ENCODE data around the gene GRIK3. TPM values are rescaled to one million over a fixed set of nuclear protein-coding genes. Genes with fewer than 3 reads are reported as not detected.

The GRIK3 gene
- total and polyA plus RNA-seq, 3 experiments from 2014 or later = not detected

DNA sequence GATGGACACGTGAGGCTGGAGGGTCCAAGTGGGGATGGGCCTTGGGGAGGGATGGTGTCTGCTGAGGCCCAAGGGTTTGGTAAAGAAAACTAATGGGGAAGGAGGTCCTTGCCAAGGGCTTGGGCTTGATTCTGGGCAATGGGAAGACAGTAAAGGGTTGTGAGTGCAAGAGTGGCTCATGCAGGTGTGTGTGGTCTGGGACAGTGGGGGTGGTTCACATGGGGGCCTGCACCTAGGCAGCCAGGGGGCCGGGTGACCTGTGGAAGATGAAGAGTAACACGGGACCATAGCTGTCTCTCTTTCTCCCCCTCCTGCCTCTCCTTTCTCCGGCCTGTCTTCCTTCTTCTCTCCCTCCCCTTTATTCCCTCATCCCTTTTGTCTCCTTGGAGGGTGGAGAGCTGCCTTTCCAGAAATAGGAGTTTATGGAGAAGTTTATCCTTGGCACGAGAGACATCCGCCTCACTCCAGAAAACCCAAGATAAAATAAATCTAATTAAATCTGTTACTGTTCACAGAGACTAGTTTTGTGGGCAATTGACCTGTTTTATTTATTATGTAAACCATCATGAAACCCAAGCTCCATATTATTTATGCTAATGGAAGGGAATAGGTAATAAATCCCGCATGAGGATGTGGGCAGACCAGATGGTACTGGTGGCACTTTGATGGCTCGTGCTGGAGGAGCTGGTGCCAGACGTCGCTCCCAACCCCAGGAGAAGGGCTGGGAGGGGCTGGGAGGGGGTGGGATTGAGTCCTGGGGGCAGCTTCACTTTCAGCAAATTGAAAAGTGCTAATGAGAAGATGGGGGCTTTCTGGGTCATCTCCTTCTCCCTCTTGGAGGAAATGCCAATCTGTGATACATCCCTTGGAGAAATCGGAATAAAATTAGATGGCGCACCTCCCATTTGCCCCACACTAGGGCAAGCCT lies 278.7 kb downstream of the GRIK3 start:
- Histone ChIP-seq H3K36me3 (ENCODE audit: insufficient read depth, low read length) (no peaks in the 10 kb centered on the region), H3K27me3 (ENCODE audit: insufficient read depth, low read length, poor library complexity, severe bottlenecking) (no peaks in the 10 kb centered on the region), H3K27ac (ENCODE audit: low read depth, low read length) (no peak overlapping the region), H3K4me1 (ENCODE audit: insufficient read depth, low read length) (no peaks in the 10 kb centered on the region), H3K9me3 (ENCODE audit: low read length) (no peaks in the 10 kb centered on the region), H3K4me3 (ENCODE audit: low read length) (no peak overlapping the region)
- DNase-seq = no peak
- H3K4me1 Mint-ChIP-seq = no peaks in the 10 kb centered on the region
- POLR2A ChIA-PET = no interaction called here
- H3K36me3 Mint-ChIP-seq = no peaks in the 10 kb centered on the region
- H3K4me3 Mint-ChIP-seq = no peak overlapping the region
- peaks cover 0 to 1% (median 0%) of the 10 kb centered on the region in 5 donors for H3K9me3 Mint-ChIP-seq
- CTCF ChIA-PET = no interaction called here
- H3K27ac Mint-ChIP-seq = no peak overlapping the region
- H3K27me3 Mint-ChIP-seq = peaks cover 8 to 24% of the 10 kb centered on the region in 2 donors

DNA sequence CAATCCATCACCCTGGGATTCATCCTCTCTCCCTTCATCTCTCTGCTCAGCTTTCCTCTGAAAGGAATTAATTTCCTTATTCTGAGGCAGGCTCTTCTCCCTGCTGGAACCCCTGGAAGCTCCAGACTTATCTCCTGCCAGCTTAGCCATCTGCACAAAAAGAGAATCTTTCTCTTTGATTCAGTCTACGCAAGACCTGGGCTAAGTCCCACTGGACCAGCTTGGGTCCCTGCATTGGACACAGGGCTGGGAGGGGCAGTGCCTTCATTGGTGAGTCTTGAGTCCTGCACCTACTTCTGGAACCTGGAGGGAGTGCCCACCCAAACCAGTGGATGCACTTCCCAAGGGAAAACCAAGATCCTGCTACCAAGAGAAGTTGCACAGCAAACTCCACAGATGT lies 279.9 kb downstream of the GRIK3 start:
- Mint-ChIP-seq H3K36me3 (no peaks in the 10 kb centered on the region), H3K4me1 (no peaks in the 10 kb centered on the region), H3K4me3 (no peak overlapping the region), H3K9me3 (peaks cover 0 to 1% (median 0%) of the 10 kb centered on the region in 5 donors), H3K27me3 (peaks cover 10 to 24% of the 10 kb centered on the region in 2 donors), H3K27ac (no peak overlapping the region)
- no peaks in the 10 kb centered on the region for H3K27me3 ChIP-seq (ENCODE audit: insufficient read depth, low read length, poor library complexity, severe bottlenecking)
- H3K4me3 ChIP-seq (ENCODE audit: low read length) = no peak overlapping the region
- ChIA-PET POLR2A (no interaction called here), CTCF (no interaction called here)
- DNase-seq = no peak
- H3K36me3 ChIP-seq (ENCODE audit: insufficient read depth, low read length) = no peaks in the 10 kb centered on the region
- H3K4me1 ChIP-seq (ENCODE audit: insufficient read depth, low read length) = no peaks in the 10 kb centered on the region
- no peak overlapping the region for H3K27ac ChIP-seq (ENCODE audit: low read depth, low read length)
- H3K9me3 ChIP-seq (ENCODE audit: low read length) = no peaks in the 10 kb centered on the region

GRCh38 chr1:36753451-36753850 lies 280.9 kb downstream of the GRIK3 start:
- no peaks in the 10 kb centered on the region for H3K36me3 Mint-ChIP-seq
- ChIA-PET CTCF (no interaction called here), POLR2A (no interaction called here)
- H3K27ac Mint-ChIP-seq = no peak overlapping the region
- no peaks in the 10 kb centered on the region for H3K9me3 ChIP-seq (ENCODE audit: low read length)
- H3K9me3 Mint-ChIP-seq = peaks cover 0 to 1% (median 0%) of the 10 kb centered on the region in 5 donors
- H3K36me3 ChIP-seq (ENCODE audit: insufficient read depth, low read length) = no peaks in the 10 kb centered on the region
- H3K27me3 ChIP-seq (ENCODE audit: insufficient read depth, low read length, poor library complexity, severe bottlenecking) = no peaks in the 10 kb centered on the region
- H3K4me1 Mint-ChIP-seq = no peaks in the 10 kb centered on the region
- H3K27ac ChIP-seq (ENCODE audit: low read depth, low read length) = no peak overlapping the region
- no peak overlapping the region for H3K4me3 ChIP-seq (ENCODE audit: low read length)
- no peak overlapping the region for H3K4me3 Mint-ChIP-seq
- H3K27me3 Mint-ChIP-seq = peaks cover 15 to 24% of the 10 kb centered on the region in 2 donors
- H3K4me1 ChIP-seq (ENCODE audit: insufficient read depth, low read length) = no peaks in the 10 kb centered on the region
- DNase-seq = no peak

GRCh38 chr1:36752891-36753361 lies 281.4 kb downstream of the GRIK3 start:
- peaks cover 0 to 1% (median 0%) of the 10 kb centered on the region in 5 donors for H3K9me3 Mint-ChIP-seq
- H3K36me3 Mint-ChIP-seq = no peaks in the 10 kb centered on the region
- H3K9me3 ChIP-seq (ENCODE audit: low read length) = no peaks in the 10 kb centered on the region
- CTCF ChIA-PET = no interaction called here
- no peak overlapping the region for H3K27ac Mint-ChIP-seq
- no peak overlapping the region for H3K27ac ChIP-seq (ENCODE audit: low read depth, low read length)
- peaks cover 15 to 24% of the 10 kb centered on the region in 2 donors for H3K27me3 Mint-ChIP-seq
- H3K4me3 Mint-ChIP-seq = no peak overlapping the region
- H3K4me1 Mint-ChIP-seq = no peaks in the 10 kb centered on the region
- no peaks in the 10 kb centered on the region for H3K27me3 ChIP-seq (ENCODE audit: insufficient read depth, low read length, poor library complexity, severe bottlenecking)
- POLR2A ChIA-PET = no interaction called here
- no peak overlapping the region for H3K4me3 ChIP-seq (ENCODE audit: low read length)
- no peaks in the 10 kb centered on the region for H3K36me3 ChIP-seq (ENCODE audit: insufficient read depth, low read length)
- H3K4me1 ChIP-seq (ENCODE audit: insufficient read depth, low read length) = no peaks in the 10 kb centered on the region
- no peak for DNase-seq

- H3K4me3 Mint-ChIP-seq = no peak overlapping the region
- no peaks in the 10 kb centered on the region for H3K4me1 ChIP-seq (ENCODE audit: insufficient read depth, low read length)
- CTCF ChIA-PET = no interaction called here
- DNase-seq = no peak
- no peak overlapping the region for H3K27ac Mint-ChIP-seq
- H3K27me3 ChIP-seq (ENCODE audit: insufficient read depth, low read length, poor library complexity, severe bottlenecking) = no peaks in the 10 kb centered on the region
- H3K4me1 Mint-ChIP-seq = no peaks in the 10 kb centered on the region
- peaks cover 15 to 24% of the 10 kb centered on the region in 2 donors for H3K27me3 Mint-ChIP-seq
- peaks cover 0 to 1% (median 0%) of the 10 kb centered on the region in 5 donors for H3K9me3 Mint-ChIP-seq
- no peak overlapping the region for H3K27ac ChIP-seq (ENCODE audit: low read depth, low read length)
- H3K9me3 ChIP-seq (ENCODE audit: low read length) = no peaks in the 10 kb centered on the region
- H3K4me3 ChIP-seq (ENCODE audit: low read length) = no peak overlapping the region
- H3K36me3 Mint-ChIP-seq = no peaks in the 10 kb centered on the region
- POLR2A ChIA-PET = no interaction called here
- no peaks in the 10 kb centered on the region for H3K36me3 ChIP-seq (ENCODE audit: insufficient read depth, low read length)
Observed at GRCh38 chr1:36752431-36752830, 281.9 kb downstream of the GRIK3 start.

DNA sequence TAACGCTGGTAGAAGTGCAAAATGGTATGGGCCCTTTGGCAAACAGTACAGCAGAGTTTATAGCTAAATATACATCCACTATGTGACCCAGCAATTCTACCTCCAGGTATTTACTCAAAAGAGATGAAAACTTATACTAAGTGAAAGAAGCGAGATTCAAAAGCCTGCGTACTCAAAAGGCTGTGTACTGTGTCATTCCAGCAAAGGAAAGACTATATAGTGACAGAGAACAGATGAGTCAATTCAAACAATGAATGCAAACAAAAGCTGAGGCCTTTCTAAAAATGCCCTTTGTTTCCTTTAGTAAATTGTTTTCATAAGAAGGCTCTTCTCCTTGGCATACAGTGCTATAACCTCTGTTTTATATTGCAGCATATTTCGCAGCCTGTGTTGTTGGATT lies 282.8 kb downstream of the GRIK3 start:
- POLR2A ChIA-PET = interaction anchor here (0.6 kb wide), 1 partner anchor 110 kb away, joined by 4 read pairs; no protein-coding TSS in a partner anchor
- no peak overlapping the region for H3K27ac Mint-ChIP-seq
- DNase-seq = no peak
- Histone ChIP-seq H3K36me3 (ENCODE audit: insufficient read depth, low read length) (no peaks in the 10 kb centered on the region), H3K4me1 (ENCODE audit: insufficient read depth, low read length) (no peaks in the 10 kb centered on the region), H3K4me3 (ENCODE audit: low read length) (no peak overlapping the region), H3K9me3 (ENCODE audit: low read length) (no peaks in the 10 kb centered on the region), H3K27me3 (ENCODE audit: insufficient read depth, low read length, poor library complexity, severe bottlenecking) (no peaks in the 10 kb centered on the region), H3K27ac (ENCODE audit: low read depth, low read length) (no peak overlapping the region)
- H3K27me3 Mint-ChIP-seq = peaks cover 15 to 23% of the 10 kb centered on the region in 2 donors
- H3K4me3 Mint-ChIP-seq = no peak overlapping the region
- H3K4me1 Mint-ChIP-seq = no peaks in the 10 kb centered on the region
- no peaks in the 10 kb centered on the region for H3K36me3 Mint-ChIP-seq
- CTCF ChIA-PET = no interaction called here
- H3K9me3 Mint-ChIP-seq = peaks cover 0 to 1% (median 0%) of the 10 kb centered on the region in 5 donors

GRCh38 chr1:36748466-36748865 lies 285.8 kb downstream of the GRIK3 start:
- Histone ChIP-seq H3K27ac (ENCODE audit: low read depth, low read length) (no peak overlapping the region), H3K36me3 (ENCODE audit: insufficient read depth, low read length) (no peaks in the 10 kb centered on the region), H3K27me3 (ENCODE audit: insufficient read depth, low read length, poor library complexity, severe bottlenecking) (no peaks in the 10 kb centered on the region), H3K4me1 (ENCODE audit: insufficient read depth, low read length) (no peaks in the 10 kb centered on the region), H3K4me3 (ENCODE audit: low read length) (no peak overlapping the region), H3K9me3 (ENCODE audit: low read length) (no peaks in the 10 kb centered on the region)
- H3K4me3 Mint-ChIP-seq = no peak overlapping the region
- no peak overlapping the region for H3K27ac Mint-ChIP-seq
- no peaks in the 10 kb centered on the region for H3K4me1 Mint-ChIP-seq
- peaks cover 17 to 21% of the 10 kb centered on the region in 2 donors for H3K27me3 Mint-ChIP-seq
- H3K36me3 Mint-ChIP-seq = no peaks in the 10 kb centered on the region
- no peaks in the 10 kb centered on the region for H3K9me3 Mint-ChIP-seq
- ChIA-PET POLR2A (no interaction called here), CTCF (no interaction called here)
- DNase-seq = no peak
